OCI-LY7 (cell line): ENCODE results near the gene NEB.

ENCODE experiments used
- EZH2phosphoT487 ChIP-seq: fragments of 200-600 bp; sonication (generic); IDR thresholded peaks from 2 replicates; pipeline ENCODE4 v1.6.1; 2018; ENCODE audit warnings: low read depth, borderline replicate concordance, mild to moderate bottlenecking, mixed run types, antibody characterized with exemption, low read length, moderate library complexity, mixed read lengths
- TF ChIP-seq, protein P1 (sequence below): fragments of 200-600 bp; sonication (generic); conservative IDR thresholded peaks from 2 replicates; pipeline ENCODE4 v1.5.1; 2014; ENCODE audit warnings: mild to moderate bottlenecking, antibody characterized with exemption, low read length, moderate library complexity, mixed read lengths

DNA sequence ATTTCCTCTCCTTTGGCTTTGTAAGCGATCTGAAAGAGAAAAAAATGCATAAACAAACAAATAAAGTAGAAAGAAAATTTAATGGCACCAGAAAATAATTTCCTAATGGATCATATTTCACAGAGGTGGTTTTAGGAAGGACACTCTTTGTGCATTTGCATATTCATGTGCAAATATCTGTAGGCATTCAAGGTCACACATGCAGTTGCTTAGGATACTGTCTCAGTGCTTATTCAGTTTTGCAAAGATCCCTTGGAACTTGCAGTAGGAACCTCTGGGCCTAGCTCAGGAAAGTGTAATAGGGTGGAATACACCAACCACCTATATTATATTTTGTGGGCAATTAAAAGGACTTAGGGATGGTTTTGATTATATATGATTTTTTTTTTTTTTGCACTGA, 54.3 kb downstream of the NEB start:
- TF ChIP-seq, protein P1, sequence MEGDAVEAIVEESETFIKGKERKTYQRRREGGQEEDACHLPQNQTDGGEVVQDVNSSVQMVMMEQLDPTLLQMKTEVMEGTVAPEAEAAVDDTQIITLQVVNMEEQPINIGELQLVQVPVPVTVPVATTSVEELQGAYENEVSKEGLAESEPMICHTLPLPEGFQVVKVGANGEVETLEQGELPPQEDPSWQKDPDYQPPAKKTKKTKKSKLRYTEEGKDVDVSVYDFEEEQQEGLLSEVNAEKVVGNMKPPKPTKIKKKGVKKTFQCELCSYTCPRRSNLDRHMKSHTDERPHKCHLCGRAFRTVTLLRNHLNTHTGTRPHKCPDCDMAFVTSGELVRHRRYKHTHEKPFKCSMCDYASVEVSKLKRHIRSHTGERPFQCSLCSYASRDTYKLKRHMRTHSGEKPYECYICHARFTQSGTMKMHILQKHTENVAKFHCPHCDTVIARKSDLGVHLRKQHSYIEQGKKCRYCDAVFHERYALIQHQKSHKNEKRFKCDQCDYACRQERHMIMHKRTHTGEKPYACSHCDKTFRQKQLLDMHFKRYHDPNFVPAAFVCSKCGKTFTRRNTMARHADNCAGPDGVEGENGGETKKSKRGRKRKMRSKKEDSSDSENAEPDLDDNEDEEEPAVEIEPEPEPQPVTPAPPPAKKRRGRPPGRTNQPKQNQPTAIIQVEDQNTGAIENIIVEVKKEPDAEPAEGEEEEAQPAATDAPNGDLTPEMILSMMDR, result no peak
- TF ChIP-seq EZH2phosphoT487, result no peak
